Measurements from ENCODE around the gene IFNG-AS1.

The IFNG-AS1 gene

DNA sequence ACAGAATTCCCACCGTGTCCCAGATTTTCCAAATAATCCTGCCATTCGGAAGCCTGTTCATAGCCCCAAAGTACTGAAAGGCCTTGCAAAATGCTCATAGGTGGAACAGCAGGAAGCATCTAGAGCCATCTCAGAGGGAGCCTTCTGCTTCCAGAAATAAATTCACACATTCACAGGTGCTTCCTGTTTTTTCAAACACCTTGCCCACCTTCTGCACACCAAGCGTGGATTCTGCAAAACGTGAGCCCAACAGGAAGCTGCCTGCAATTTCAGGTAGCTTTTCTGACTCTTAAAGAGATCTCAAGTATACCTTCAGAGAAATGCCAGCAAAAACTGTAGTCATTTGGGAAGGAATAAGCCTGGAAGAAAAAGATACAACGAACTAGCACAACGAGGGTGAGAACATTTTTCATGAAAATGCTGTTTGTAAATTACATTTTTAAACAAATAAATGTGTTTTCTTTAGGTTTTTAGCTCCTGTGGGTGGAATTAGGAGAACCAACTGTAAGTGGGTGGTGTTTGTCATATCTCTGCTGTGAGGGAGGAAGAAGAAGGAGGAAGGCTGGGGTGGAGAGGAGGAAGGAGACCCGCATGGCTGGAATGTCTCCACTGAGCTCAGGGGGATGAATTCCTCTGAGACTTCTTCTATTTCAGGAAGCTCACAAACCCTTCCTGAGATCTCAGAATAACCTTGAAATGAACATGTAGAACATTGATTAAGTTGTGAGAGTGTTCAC, at the start of gene IFNG-AS1:
Gene IFNG-AS1 (plus strand): TSS at position 264 of the 737 bp plus-strand sequence.
- Mint-ChIP-seq H3K36me3 (peaks cover 7 to 9% of the 10 kb centered on the region in 2 donors), H3K4me1 (peaks cover 47 to 63% of the 10 kb centered on the region in 2 donors), H3K4me3 (peak within 1 kb of the TSS; percentile 66 to 70), H3K9me3 (peaks cover 5 to 13% of the 10 kb centered on the region in 2 donors), H3K27ac (peak within 1 kb of the TSS; percentile 89), H3K27me3 (no peaks in the 10 kb centered on the region)
- ATAC-seq (replicated peaks) (peak; percentile 38 to 47), DNase-seq (no peak)

DNA sequence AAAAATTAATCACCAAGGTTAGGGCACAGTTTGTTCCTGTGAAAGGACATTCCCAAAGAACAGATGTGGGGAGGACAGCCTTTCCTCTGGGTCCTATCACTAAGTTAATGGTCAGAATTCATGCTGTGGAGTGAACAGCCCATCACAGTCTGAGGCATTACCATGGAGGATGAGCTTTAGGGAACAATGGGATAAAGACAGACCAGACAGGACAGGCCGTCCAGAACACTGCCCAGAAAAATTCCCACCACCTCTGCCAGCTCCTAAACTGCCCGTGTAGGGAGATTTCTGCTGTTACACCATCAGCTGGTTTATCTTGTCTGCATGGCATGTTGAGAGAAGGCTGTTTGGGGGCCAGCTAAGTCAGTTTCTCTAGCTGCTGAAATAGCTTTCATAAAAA, 49.6 kb upstream of the IFNG-AS1 start:
- ATAC-seq (replicated peaks) (no peak), DNase-seq (no peak)
- H3K9me3 Mint-ChIP-seq: no peaks in the 10 kb centered on the region
- no peaks in the 10 kb centered on the region for H3K36me3 Mint-ChIP-seq
- H3K4me3 Mint-ChIP-seq: no peak overlapping the region
- H3K4me1 Mint-ChIP-seq: peaks cover 3 to 6% of the 10 kb centered on the region in 2 donors
- peaks cover 6 to 9% of the 10 kb centered on the region in 2 donors for H3K27me3 Mint-ChIP-seq
- H3K27ac Mint-ChIP-seq: no peak overlapping the region

DNA sequence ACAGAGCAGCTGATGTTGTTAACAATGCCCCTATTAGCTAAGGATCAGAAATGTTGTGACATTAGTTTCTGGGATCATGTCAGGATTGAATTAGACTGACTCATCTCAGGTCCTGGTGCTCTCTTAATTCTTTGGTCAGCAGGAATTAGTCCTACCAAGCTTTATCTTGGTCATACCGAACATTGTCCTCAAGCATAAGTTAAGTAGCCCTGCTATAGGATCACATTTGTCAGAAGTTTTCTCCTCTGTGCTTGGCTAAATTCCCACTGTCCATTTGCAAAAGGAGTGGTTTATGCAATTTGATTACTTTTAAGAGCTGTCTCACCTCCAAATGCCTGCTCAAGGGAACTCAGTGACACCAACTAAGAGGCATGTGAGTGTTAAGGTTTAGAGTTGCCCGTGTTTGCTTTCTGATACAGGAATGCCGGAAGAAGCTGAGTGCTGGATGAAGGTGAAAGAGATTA, 48.4 kb upstream of the IFNG-AS1 start:
- no peaks in the 10 kb centered on the region for H3K36me3 Mint-ChIP-seq
- no peaks in the 10 kb centered on the region for H3K9me3 Mint-ChIP-seq
- ATAC-seq (replicated peaks) (no peak), DNase-seq (no peak)
- no peak overlapping the region for H3K27ac Mint-ChIP-seq
- H3K27me3 Mint-ChIP-seq: peaks cover 6 to 9% of the 10 kb centered on the region in 2 donors
- H3K4me3 Mint-ChIP-seq: no peak overlapping the region
- H3K4me1 Mint-ChIP-seq: peaks cover 3 to 6% of the 10 kb centered on the region in 2 donors

DNA sequence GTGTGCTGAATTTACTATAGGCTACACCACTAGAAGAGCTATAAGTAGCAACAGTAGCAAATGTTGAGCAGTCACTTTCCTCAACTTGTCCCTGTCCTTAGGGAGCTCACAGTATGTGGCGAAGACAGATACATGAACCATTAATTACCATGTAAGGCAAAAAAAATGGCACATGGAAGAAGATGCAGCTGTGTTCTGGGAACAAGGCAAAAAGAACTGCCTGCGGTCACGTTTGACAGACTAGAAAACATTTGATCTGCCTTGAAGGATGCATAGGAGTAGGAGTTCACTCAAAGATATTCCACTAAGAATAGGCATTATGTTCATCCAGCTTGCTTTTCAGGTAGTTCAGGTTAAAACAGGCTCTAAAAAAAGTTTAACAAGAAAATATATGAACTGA, 46.5 kb upstream of the IFNG-AS1 start:
- Mint-ChIP-seq H3K4me1 (peaks cover 3 to 6% of the 10 kb centered on the region in 2 donors), H3K27ac (no peak overlapping the region), H3K9me3 (no peaks in the 10 kb centered on the region), H3K4me3 (no peak overlapping the region), H3K36me3 (no peaks in the 10 kb centered on the region), H3K27me3 (peaks cover 6 to 9% of the 10 kb centered on the region in 2 donors)
- ATAC-seq (replicated peaks) (no peak), DNase-seq (no peak)

DNA sequence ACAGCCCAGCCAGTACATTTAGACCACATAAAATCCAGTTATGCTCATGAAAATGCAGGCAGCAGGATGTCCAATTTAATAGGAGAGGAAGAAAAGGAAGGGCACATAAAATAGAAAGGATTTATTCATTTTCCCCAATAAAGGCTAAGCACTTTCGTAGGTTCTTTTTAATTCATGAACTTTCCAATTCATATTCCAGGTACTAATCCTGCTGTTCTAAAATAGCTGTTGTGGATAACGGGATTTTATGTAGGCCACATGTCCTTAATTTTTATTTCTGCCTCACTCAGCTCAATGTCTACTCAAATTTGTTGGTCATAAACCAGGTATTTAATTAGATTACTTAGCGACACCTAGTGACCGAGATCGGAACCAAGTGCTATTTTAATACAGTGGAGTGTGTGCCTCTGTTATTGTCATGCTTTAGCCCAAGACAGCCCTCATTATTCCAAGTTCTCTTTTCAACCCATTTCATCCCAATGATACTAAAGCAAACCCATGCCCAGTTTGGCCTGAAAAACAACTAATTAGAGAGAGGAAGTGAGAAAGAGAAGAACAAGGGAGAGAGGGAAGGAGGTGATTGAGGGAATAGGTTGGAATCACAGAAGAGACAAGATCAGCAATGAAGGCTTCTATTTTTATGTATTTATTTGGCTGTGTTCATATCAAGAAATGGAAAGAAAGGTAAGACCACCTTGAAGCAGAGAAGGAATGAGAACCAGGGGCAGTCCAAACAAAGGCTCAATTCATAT, 45.9 kb upstream of the IFNG-AS1 start:
- H3K27ac Mint-ChIP-seq: no peak overlapping the region
- H3K4me1 Mint-ChIP-seq: peaks cover 3 to 6% of the 10 kb centered on the region in 2 donors
- H3K4me3 Mint-ChIP-seq: no peak overlapping the region
- no peaks in the 10 kb centered on the region for H3K36me3 Mint-ChIP-seq
- ATAC-seq (replicated peaks): peak; percentile 76 to 85
- no peaks in the 10 kb centered on the region for H3K9me3 Mint-ChIP-seq
- DNase-seq: peak; percentile 46
- peaks cover 2 to 9% of the 10 kb centered on the region in 2 donors for H3K27me3 Mint-ChIP-seq

DNA sequence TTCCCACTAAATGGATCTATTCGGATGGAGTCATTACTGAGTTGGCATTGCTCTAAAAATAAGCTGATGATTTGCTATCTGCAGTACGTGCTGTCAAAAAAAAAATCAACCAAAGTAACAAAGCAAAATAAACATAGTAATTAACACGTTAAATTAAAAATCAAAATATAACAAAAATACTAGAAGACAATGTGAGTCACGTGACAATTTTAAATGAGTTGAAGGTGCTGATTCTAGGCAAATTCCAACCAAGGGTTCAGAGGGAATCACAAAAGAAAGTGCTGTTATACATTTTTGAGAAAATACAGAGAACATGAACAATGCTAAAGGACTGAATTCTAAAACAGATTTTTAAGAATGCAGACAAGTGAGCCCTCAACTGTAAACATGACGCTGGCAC, 45.2 kb upstream of the IFNG-AS1 start:
- peaks cover 3 to 6% of the 10 kb centered on the region in 2 donors for H3K4me1 Mint-ChIP-seq
- H3K27ac Mint-ChIP-seq: no peak overlapping the region
- H3K4me3 Mint-ChIP-seq: no peak overlapping the region
- H3K27me3 Mint-ChIP-seq: peaks cover 0 to 5% of the 10 kb centered on the region in 2 donors
- no peak for ATAC-seq (replicated peaks)
- H3K9me3 Mint-ChIP-seq: no peaks in the 10 kb centered on the region
- no peak for DNase-seq
- H3K36me3 Mint-ChIP-seq: no peaks in the 10 kb centered on the region

DNA sequence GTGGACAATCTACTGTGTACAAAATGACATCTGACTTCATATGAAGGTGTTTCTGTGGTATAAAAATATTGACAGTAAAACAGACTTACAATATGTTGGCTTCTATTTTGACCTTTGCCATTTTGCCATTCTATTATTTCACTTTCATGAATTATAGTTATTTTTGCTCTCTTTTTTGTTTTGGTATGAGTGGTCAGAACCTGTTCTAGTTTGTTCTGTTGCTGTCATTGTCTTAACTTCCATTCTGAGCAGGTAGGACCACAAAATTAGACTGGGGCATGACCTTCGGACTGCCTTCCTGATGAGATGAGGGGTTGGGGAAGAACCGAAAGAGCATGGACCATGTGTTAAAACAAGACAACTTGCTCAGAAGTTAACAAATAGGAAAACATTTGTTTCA, 36.5 kb upstream of the IFNG-AS1 start:
- ATAC-seq (replicated peaks): no peak

DNA sequence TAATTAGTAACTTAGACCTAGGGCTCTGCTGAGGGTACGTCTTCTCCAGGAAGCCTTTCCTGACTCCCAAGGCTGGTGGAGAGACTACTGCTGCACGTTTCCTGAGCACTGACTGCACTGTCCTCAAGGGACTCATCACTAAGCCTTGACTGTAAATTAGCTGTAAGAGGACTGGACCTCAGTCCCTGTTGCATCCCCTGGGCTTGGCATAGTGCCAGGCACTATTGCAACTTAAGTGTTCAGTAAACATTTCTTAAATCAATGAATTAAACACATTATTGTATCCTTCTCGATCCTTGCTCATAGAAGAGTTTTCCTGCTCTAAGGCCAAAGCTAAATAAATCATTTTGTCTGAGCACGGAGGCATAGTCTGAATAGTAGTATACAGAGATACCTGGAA, 31.9 kb upstream of the IFNG-AS1 start:
- Mint-ChIP-seq H3K27ac (no peak overlapping the region), H3K9me3 (peaks cover 0 to 2% of the 10 kb centered on the region in 2 donors), H3K27me3 (no peaks in the 10 kb centered on the region), H3K36me3 (peaks cover 0 to 2% of the 10 kb centered on the region in 2 donors), H3K4me3 (no peak overlapping the region), H3K4me1 (peaks cover 3 to 5% of the 10 kb centered on the region in 2 donors)
- no peak for ATAC-seq (replicated peaks)
- no peak for DNase-seq

More for the DNA sequence above, 36.5 kb upstream of the IFNG-AS1 start:
- no peak for DNase-seq
- no peaks in the 10 kb centered on the region for H3K27me3 Mint-ChIP-seq
- H3K4me1 Mint-ChIP-seq: peaks cover 0 to 5% of the 10 kb centered on the region in 2 donors
- H3K9me3 Mint-ChIP-seq: no peaks in the 10 kb centered on the region
- no peak overlapping the region for H3K4me3 Mint-ChIP-seq
- no peak overlapping the region for H3K27ac Mint-ChIP-seq
- peaks cover 0 to 2% of the 10 kb centered on the region in 2 donors for H3K36me3 Mint-ChIP-seq

DNA sequence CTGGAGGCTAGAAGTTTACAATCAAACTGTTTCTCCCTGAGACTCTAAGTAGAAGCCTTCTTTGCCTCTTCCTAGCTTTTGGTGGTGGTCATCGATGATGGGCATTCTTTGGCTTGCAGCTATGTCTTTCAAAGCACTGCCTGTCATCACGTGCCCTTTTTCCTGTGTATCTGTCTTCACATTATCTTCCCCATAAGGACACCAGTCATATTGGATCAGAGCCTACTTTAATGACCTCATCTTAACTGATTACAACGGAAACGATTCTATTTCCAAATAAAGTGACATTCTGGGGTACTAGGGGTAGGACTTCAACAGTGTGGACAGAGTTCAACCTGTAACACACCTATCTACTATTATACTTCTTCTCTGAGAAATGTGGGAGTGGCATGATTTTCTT, 31.1 kb upstream of the IFNG-AS1 start:
- no peak for DNase-seq
- H3K4me1 Mint-ChIP-seq: peaks cover under 1 to 4% of the 10 kb centered on the region in 2 donors
- no peaks in the 10 kb centered on the region for H3K36me3 Mint-ChIP-seq
- H3K4me3 Mint-ChIP-seq: no peak overlapping the region
- no peak overlapping the region for H3K27ac Mint-ChIP-seq
- ATAC-seq (replicated peaks): no peak
- peaks cover 0 to 2% of the 10 kb centered on the region in 2 donors for H3K9me3 Mint-ChIP-seq
- no peaks in the 10 kb centered on the region for H3K27me3 Mint-ChIP-seq

DNA sequence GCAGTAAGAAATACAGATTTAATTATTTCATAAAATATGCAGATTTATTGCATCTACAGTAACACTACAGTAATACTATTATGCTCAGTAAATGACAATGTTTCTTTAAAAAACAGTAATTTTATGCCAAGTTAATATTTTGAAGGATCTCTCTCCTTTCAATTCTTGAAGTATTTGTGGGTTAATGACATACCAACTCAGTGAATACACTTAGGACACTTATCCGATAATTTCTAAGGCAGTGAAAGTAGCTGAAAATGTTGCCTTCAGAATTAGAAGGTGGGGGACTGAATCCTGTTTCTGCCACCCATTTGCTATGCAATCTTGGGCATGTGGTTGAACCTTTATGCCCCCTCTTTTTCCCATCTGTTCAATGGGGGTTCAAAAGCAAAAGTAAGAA, 24.8 kb upstream of the IFNG-AS1 start:
- DNase-seq: no peak
- Mint-ChIP-seq H3K27me3 (no peaks in the 10 kb centered on the region), H3K36me3 (no peaks in the 10 kb centered on the region), H3K9me3 (peaks cover 0 to 6% of the 10 kb centered on the region in 2 donors), H3K4me1 (peaks cover 27 to 28% of the 10 kb centered on the region in 2 donors), H3K4me3 (no peak overlapping the region), H3K27ac (no peak overlapping the region)
- ATAC-seq (replicated peaks): no peak

DNA sequence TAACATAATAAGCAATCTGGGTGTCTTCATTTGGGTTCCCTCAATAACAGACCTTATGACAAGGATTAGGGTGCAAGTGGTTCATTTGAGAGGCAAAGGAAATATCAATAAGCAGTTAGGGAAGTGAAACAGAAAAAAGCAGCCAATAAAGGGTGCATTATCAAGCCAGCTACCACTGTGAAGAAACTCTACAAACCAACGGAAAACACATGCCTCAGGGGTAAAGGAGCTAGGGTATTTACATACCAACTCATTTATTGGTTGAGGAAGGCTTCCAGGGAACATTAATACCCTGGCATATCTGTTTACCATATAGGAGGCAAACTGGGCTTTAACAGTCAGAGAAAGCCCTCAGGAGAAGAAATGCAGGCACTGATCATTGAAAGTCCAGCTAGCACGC, 22.7 kb upstream of the IFNG-AS1 start:
- peaks cover 27 to 28% of the 10 kb centered on the region in 2 donors for H3K4me1 Mint-ChIP-seq
- ATAC-seq (replicated peaks) (peak; percentile 62 to 78), DNase-seq (no peak)
- no peak overlapping the region for H3K4me3 Mint-ChIP-seq
- H3K9me3 Mint-ChIP-seq: peaks cover 0 to 4% of the 10 kb centered on the region in 2 donors
- no peak overlapping the region for H3K27ac Mint-ChIP-seq
- no peaks in the 10 kb centered on the region for H3K27me3 Mint-ChIP-seq
- no peaks in the 10 kb centered on the region for H3K36me3 Mint-ChIP-seq

DNA sequence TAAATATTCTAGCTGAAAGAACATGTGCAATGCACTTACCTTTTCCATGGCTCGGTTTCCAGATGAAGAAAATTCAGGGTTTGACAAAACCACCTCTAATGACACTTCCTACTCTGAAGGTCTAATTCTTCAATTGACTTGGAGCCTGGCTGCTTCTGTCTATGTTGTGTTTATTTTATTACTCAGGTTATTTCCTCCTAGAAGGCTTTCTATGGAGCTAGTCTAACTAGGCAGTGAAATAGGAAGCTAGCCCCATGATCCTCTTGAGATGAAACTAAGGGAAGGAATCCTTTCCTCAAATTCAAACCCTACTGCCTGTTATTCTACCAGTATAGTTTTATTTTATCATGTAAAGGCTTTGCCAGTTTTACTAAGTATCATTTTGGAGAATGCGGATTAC, 20.9 kb upstream of the IFNG-AS1 start:
- H3K9me3 Mint-ChIP-seq: peaks cover 0 to 6% of the 10 kb centered on the region in 2 donors
- peaks cover 25 to 27% of the 10 kb centered on the region in 2 donors for H3K4me1 Mint-ChIP-seq
- no peak overlapping the region for H3K4me3 Mint-ChIP-seq
- H3K36me3 Mint-ChIP-seq: peaks cover 0 to 2% of the 10 kb centered on the region in 2 donors
- no peaks in the 10 kb centered on the region for H3K27me3 Mint-ChIP-seq
- ATAC-seq (replicated peaks) (no peak), DNase-seq (no peak)
- no peak overlapping the region for H3K27ac Mint-ChIP-seq

DNA sequence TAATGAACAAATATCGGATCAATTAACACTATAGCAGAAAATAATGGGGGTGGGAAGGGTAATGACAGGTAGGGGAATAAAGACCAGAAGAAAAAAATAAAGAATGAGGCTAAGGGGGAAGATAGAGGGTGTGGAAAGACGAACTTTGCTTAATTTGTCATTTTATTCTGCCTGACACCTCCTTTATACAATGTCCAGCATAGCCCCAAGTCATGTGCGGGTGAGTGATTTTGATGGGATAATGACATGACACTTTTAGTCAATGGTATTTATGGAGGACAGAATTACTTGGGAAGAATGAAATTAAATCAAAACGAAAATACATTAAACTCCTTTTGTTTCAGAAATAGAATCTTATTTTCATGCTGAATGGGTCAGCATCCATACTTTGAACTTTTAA, 20.5 kb upstream of the IFNG-AS1 start:
- H3K27ac Mint-ChIP-seq: no peak overlapping the region
- H3K27me3 Mint-ChIP-seq: no peaks in the 10 kb centered on the region
- H3K36me3 Mint-ChIP-seq: peaks cover 0 to 2% of the 10 kb centered on the region in 2 donors
- ATAC-seq (replicated peaks) (no peak), DNase-seq (no peak)
- peaks cover 25 to 27% of the 10 kb centered on the region in 2 donors for H3K4me1 Mint-ChIP-seq
- H3K9me3 Mint-ChIP-seq: peaks cover 0 to 6% of the 10 kb centered on the region in 2 donors
- H3K4me3 Mint-ChIP-seq: no peak overlapping the region

DNA sequence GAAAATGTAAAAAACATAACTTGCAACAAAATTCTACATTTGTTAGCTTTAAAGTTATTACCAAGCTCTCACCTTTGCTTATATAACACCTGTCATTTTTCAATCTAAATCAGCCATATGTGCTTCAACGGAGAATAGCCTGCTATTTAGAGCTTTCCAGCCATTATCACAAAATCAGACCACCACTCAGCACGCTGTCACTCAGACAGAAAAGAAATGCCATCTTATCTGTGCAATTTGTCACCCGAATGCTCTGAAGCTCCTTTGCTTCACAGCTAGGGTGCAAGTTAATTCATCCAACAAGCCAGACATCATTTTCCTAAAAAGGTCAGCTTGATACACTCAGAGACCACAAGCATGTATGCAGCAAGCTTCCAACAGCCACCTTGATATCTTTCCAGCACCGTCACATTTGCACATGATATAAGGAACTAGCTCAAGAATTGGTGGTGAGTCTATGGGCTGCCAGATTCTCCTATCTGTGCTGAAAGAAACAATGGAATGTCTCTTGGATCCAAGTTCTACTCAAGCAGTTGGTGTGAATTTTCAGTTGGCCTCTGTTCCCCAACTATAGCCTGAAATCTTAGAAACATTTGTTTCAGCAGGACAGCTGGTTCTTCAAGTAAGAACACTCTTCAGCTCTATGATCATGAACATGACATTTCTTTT, 20.0 kb upstream of the IFNG-AS1 start:
- Mint-ChIP-seq H3K36me3 (peaks cover 0 to 2% of the 10 kb centered on the region in 2 donors), H3K27ac (no peak overlapping the region), H3K4me3 (no peak overlapping the region), H3K9me3 (peaks cover 0 to 6% of the 10 kb centered on the region in 2 donors), H3K27me3 (no peaks in the 10 kb centered on the region), H3K4me1 (peaks cover 25 to 27% of the 10 kb centered on the region in 2 donors)
- DNase-seq (no peak), ATAC-seq (replicated peaks) (no peak)

Data from stimulated activated naive B cell treated with anti-CD40 and anti-IgM and Interleukin-4, amounts not matched to agents 10 μg/mL and 1 μg/mL and 100 μg/mL, for 72 hours (primary cell).